Stimulated activated CD8-positive, alpha-beta memory T cell treated with anti-CD3 and anti-CD28 coated beads, Interleukin-4, amount 100 ng/mL, for 1 hour (primary cell): ENCODE measurements around the gene LTB4R.

Source experiments
- DNase-seq, 2 donors: peaks; one replicate each; pipeline ENCODE4 v3.0.0-alpha.2; 2020; ENCODE audit warnings: low read depth in 2 of 2, low spot score in 1 of 2

The LTB4R gene

DNA sequence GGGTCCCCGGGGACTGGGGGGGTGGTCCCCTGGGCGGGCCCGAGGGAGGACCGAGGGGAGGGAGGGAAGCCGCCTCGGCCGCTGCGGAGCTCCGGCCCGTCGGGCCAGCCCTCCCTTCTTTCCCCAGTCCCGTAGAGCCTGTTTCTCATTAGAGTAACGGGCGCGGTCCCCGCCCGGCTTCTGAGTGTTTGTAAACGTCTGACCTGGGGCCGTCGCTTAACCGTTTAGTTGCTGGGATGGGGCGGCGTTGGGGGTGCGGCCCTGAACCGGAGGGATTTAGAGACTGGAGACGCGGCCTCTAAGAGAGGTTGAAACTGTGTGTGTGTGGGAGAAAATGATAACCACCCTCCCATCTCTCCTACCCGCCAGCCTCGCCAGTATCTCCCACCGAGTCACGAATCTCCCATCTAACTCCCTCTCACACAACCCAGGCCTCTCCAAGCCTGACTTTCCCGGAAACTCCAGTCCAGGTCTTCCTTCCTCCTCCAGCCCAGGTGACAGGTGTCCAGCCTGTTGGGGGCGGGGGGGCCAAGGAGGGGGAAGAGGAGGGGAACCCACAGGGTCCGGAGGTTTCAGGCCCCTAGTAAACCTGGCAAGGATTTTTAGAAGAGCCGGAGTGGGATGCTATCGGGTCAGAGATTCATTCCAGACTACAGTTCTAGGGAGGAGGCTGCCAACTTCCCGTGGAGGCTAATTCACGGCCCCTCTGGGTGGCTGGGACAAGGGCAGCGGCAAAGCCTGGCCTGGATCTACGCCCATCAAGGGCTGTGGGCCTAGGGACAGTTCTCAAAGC is 55.6 kb downstream of the LTB4R start:
- DNase-seq = no peak
